AG10803 (cell line): ENCODE results near the gene LSP1.

ENCODE experiments used
- DNase-seq: peaks from one replicate; pipeline ENCODE4 v3.0.0; 2010; ENCODE audit warnings: low read depth
- H3K4me3 ChIP-seq: 2 replicates; pipeline ENCODE4 v1.5.1; 2011; ENCODE audit warnings: mild to moderate bottlenecking, low read length, control low read depth
- CTCF ChIP-seq: conservative IDR thresholded peaks from 2 replicates; pipeline ENCODE4 v1.5.1; 2011; ENCODE audit warnings: mild to moderate bottlenecking, low read length, control low read depth, inconsistent platforms

The LSP1 gene

GRCh38 chr11:1932105-1932480 lies 79.2 kb downstream of the LSP1 start:
- DNase-seq, result no peak
- no peak for TF ChIP-seq CTCF
- no peak overlapping the region for H3K4me3 ChIP-seq

- no peak for TF ChIP-seq CTCF
- no peak overlapping the region for H3K4me3 ChIP-seq
- no peak for DNase-seq
Measured at GRCh38 chr11:1932681-1933080, 79.8 kb downstream of the LSP1 start.

DNA sequence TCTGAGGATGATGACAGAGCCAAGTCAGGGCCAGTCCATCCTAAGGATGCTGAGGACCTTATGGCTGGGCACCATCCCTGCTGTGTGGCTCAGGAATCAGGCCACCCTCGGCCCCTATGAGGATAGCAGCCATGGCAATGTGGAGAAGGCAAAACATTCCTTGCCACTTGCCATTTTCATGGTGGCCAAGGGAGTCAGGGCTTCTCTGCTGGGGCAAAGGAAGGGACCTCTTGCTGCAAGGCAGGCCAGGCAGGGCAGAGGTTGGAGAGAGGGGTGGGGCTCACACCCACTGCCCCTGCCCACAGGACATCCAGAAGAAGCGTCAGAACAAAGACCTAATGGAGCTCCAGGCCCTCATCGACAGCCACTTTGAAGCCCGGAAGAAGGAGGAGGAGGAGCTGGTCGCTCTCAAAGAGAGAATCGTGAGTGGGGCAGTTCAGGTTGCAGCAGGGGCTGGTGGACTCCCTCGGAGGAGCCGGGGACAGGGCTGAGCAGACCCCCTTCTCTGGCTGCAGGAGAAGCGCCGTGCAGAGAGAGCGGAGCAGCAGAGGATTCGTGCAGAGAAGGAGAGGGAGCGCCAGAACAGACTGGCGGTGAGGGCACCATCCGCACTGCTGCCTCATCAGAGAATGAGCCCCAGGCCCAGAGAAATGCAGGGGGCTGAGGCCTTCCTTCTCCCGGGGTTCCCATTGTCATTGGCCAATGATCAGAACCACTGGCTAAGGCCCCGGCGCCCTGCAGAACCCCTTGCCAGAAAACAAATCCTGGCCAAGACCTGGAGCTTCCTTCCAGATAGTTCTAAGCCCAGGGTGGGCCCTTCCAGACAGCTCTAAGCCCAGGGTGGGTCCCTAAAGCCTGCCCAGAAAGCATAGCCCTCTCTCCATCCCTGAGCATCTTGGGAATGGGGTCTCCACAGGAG lies 80.8 kb downstream of the LSP1 start:
- DNase-seq, result no peak
- TF ChIP-seq CTCF, result no peak
- H3K4me3 ChIP-seq, result no peak overlapping the region

DNA sequence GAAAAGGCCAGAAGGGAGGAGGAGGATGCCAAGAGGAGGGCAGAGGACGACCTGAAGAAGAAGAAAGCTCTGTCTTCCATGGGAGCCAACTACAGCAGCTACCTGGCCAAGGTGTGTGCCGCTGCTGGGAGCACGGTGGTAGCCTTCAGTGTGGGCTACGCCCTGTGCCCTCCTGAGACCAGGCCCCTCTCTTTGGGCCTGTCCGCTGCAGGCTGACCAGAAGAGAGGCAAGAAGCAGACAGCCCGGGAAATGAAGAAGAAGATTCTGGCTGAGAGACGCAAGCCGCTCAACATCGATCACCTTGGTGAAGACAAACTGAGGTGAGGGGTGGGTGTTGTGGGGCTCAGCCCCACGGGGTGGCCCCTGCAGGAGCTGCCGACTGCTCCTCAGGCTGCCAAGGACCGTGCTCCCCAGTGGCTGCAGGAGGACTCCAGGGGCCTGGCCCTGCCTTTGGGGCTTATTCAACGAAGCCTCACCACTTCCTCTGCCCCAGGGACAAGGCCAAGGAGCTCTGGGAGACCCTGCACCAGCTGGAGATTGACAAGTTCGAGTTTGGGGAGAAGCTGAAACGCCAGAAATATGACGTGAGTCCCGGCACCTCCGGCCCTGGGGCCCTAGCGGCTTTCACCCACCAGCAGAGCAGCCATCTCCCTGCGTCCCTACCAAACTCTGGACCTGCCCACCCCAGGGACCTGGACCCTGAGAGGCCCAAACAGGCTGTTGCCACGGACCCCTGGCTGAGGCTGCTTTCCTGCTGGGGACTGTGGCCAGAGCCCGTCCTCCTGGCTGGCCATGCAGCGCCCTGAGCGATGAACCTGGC lies 81.7 kb downstream of the LSP1 start:
- no peak for TF ChIP-seq CTCF
- H3K4me3 ChIP-seq, result no peak overlapping the region
- no peak for DNase-seq

DNA sequence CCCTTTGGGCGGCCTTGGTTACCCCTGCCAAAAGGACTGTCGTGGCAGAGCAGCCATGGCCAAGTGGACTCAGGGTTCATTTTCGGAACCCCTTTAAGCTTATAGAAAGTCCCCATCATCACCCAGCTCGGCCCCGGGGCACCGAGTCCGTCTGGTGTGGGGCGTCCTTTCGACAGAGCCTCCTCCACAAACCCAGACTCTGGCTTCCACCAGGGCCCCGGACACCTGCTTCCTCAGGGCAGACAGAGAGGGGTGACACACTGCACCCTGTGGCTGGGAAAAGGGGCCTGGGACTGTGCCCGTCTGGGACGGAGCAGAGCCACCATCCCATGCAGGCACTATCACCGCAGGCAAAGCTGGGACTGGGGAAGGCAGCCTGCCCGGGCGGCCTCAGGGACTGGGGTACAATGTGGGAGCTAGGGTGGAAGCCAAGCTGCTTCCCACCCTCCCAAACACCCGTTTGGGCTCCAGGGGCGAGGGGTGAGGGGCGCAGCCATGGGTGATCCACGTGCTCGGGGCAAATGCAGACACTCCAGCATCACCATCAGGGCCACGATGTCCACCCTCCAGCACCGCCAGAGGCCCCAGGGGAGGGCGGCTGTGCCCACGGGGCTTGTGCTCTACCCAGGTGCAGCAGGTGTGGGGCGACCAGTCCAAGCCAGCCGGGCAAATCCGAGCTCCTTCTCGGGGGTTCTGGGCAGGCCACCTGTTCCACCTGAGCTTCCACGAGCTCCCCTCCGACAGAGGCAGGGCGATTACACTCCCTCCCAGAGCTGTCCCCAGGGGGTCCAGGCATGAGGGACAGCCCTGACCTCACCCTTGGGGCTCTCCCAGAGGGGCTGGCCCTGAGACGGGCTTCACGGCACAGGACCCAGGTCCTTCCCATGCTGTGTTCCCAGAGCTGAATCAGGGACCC lies 82.5 kb downstream of the LSP1 start:
- H3K4me3 ChIP-seq, result no peak overlapping the region
- TF ChIP-seq CTCF, result no peak
- no peak for DNase-seq

- DNase-seq, result no peak
- no peak for TF ChIP-seq CTCF
- H3K4me3 ChIP-seq, result no peak overlapping the region
Measured at GRCh38 chr11:1936072-1936780, 83.3 kb downstream of the LSP1 start.
